IMR-90 (cell line): ENCODE measurements around the gene TSC2. TPM values are rescaled to one million over a fixed set of nuclear protein-coding genes. Genes with fewer than 3 reads are reported as not detected.

Source experiments
- ATAC-seq: fragments of 200-7000 bp; cut with Tn5 transposase; 2 replicates; pipeline ENCODE4 v1.9.1; 2020; ENCODE audit warnings: low read depth, mild to moderate bottlenecking, moderate library complexity
- BruUV-seq: library from RNA; stranded (reverse); fragments of 400-500 nt; replicated peaks from 2 replicates; lab custom pipeline; 2021; lab: Mats Ljungman, UMichigan
- CTCF ChIA-PET: fragments of 300-600 bp; formaldehyde crosslinking; extraction: SDS; loops from one replicate; lab custom pipeline; 2021; ENCODE audit warnings: antibody characterized with exemption; lab: Yijun Ruan, JAX
- POLR2A ChIA-PET: fragments of 300-600 bp; sonication (Branson Sonifier 250); formaldehyde crosslinking; loops from one replicate; lab custom pipeline; 2022; ENCODE audit warnings: antibody characterized with exemption; ENCODE audit not compliant: unreplicated experiment; lab: Charles Lee
- DNase-seq: peaks from one replicate; pipeline ENCODE4 v3.0.0; 2013
- H2AFZ ChIP-seq: replicated peaks from 2 replicates; pipeline ENCODE3; 2013; ENCODE audit warnings: low read length, mild to moderate bottlenecking; ENCODE audit not compliant: poor library complexity
- H2AK5ac ChIP-seq: 2 replicates; pipeline ENCODE4 v1.6.1; 2013; ENCODE audit warnings: low read depth, low read length, inconsistent platforms
- H2AK9ac ChIP-seq: replicated peaks from 2 replicates; pipeline ENCODE3; 2013; ENCODE audit warnings: mild to moderate bottlenecking, low read depth, low read length, moderate library complexity; ENCODE audit not compliant: poor library complexity
- H2BK120ac ChIP-seq: 2 replicates; pipeline ENCODE4 v1.6.1; 2013; ENCODE audit warnings: low read depth, low read length, inconsistent platforms
- H2BK15ac ChIP-seq: 3 replicates; pipeline ENCODE4 v1.6.1; 2013; ENCODE audit warnings: low read depth, low read length, inconsistent platforms
- H2BK20ac ChIP-seq: 2 replicates; pipeline ENCODE4 v1.6.1; 2013; ENCODE audit warnings: low read depth, mild to moderate bottlenecking, inconsistent platforms, low read length, moderate library complexity
- H2BK5ac ChIP-seq: 2 replicates; pipeline ENCODE4 v1.6.1; 2013; ENCODE audit warnings: mild to moderate bottlenecking, low read depth, low read length, inconsistent platforms; ENCODE audit not compliant: poor library complexity, severe bottlenecking
- H3K14ac ChIP-seq: replicated peaks from 2 replicates; pipeline ENCODE4 v1.6.1; 2013; ENCODE audit warnings: low read depth, low read length, inconsistent platforms
- H3K18ac ChIP-seq: 2 replicates; pipeline ENCODE4 v1.6.1; 2013; ENCODE audit warnings: low read depth, low read length, control low read depth
- H3K23ac ChIP-seq: 2 replicates; pipeline ENCODE4 v1.6.1; 2013; ENCODE audit warnings: low read depth, low read length, inconsistent platforms
- H3K27ac ChIP-seq: 2 replicates; pipeline ENCODE4 v1.5.1; 2013; ENCODE audit warnings: mild to moderate bottlenecking, control low read depth, low read length; ENCODE audit not compliant: insufficient read depth
- H3K27me3 ChIP-seq: 2 replicates; pipeline ENCODE4 v1.6.1; 2013; ENCODE audit warnings: low read length; ENCODE audit not compliant: control insufficient read depth, insufficient read depth
- H3K36me3 ChIP-seq: 2 replicates; pipeline ENCODE4 v1.6.1; 2013; ENCODE audit warnings: low read length, mixed read lengths; ENCODE audit not compliant: control insufficient read depth, insufficient read depth
- H3K4ac ChIP-seq: 2 replicates; pipeline ENCODE4 v1.6.1; 2013; ENCODE audit warnings: low read depth, low read length, inconsistent platforms
- H3K4me1 ChIP-seq: 2 replicates; pipeline ENCODE4 v1.6.1; 2013; ENCODE audit warnings: low read length, mixed read lengths; ENCODE audit not compliant: control insufficient read depth, insufficient read depth
- H3K4me2 ChIP-seq: 2 replicates; pipeline ENCODE4 v1.6.1; 2013; ENCODE audit warnings: low read depth, mild to moderate bottlenecking, control low read depth, low read length, moderate library complexity
- H3K4me3 ChIP-seq: 2 replicates; pipeline ENCODE4 v1.5.1; 2013; ENCODE audit warnings: low read depth, mild to moderate bottlenecking, control low read depth, low read length, moderate library complexity; ENCODE audit not compliant: insufficient read depth
- H3K56ac ChIP-seq: 2 replicates; pipeline ENCODE4 v1.6.1; 2013; ENCODE audit warnings: low read length, inconsistent platforms; ENCODE audit not compliant: insufficient read depth; ENCODE audit errors: extremely low read depth
- H3K79me1 ChIP-seq, 2 experiments: 2 replicates each; pipeline ENCODE4 v1.6.1; 2013; ENCODE audit warnings: low read length in 2 of 2, inconsistent platforms in 1 of 2, low read depth in 1 of 2
- H3K9ac ChIP-seq: 2 replicates; pipeline ENCODE4 v1.6.1; 2013; ENCODE audit warnings: low read depth, low read length, control low read depth
- H3K9me1 ChIP-seq: 2 replicates; pipeline ENCODE4 v1.6.1; 2013; ENCODE audit warnings: low read length, inconsistent platforms; ENCODE audit not compliant: insufficient read depth
- H3K9me3 ChIP-seq: 2 replicates; pipeline ENCODE4 v1.6.1; 2013; ENCODE audit warnings: low read length; ENCODE audit not compliant: control insufficient read depth, insufficient read depth
- H4K20me1 ChIP-seq: 2 replicates; pipeline ENCODE4 v1.6.1; 2013; ENCODE audit warnings: low read length, inconsistent platforms; ENCODE audit not compliant: insufficient read depth
- H4K5ac ChIP-seq: 2 replicates; pipeline ENCODE4 v1.6.1; 2013; ENCODE audit warnings: mild to moderate bottlenecking, low read depth, low read length, control low read depth
- H4K8ac ChIP-seq, 2 experiments: 2 replicates each; pipeline ENCODE4 v1.6.1; 2013; ENCODE audit warnings: low read depth in 2 of 2, low read length in 2 of 2, control low read depth in 1 of 2, inconsistent platforms in 1 of 2
- H4K91ac ChIP-seq: 2 replicates; pipeline ENCODE4 v1.6.1; 2013; ENCODE audit warnings: low read depth, low read length, inconsistent platforms; ENCODE audit not compliant: insufficient read depth
- BHLHE40 ChIP-seq: fragments of 150-350 bp; IDR thresholded peaks from 2 replicates; pipeline ENCODE4 v1.6.1; 2016; ENCODE audit warnings: mild to moderate bottlenecking, low read depth, low read length
- CEBPB ChIP-seq: IDR thresholded peaks from 2 replicates; pipeline ENCODE4 v1.6.1; 2012; ENCODE audit warnings: low read depth, low read length, improper control_type of control experiment
- CHD1 ChIP-seq: IDR thresholded peaks from 2 replicates; pipeline ENCODE4 v1.6.1; 2012; ENCODE audit warnings: low read depth, low read length, improper control_type of control experiment
- CTCF ChIP-seq: conservative IDR thresholded peaks from 2 replicates; pipeline ENCODE4 v1.5.1; 2012; ENCODE audit warnings: mild to moderate bottlenecking, low read depth, low read length, improper control_type of control experiment
- FOS ChIP-seq: fragments of 150-350 bp; IDR thresholded peaks from 2 replicates; pipeline ENCODE4 v1.6.1; 2016; ENCODE audit warnings: low read depth, low read length
- MAZ ChIP-seq: IDR thresholded peaks from 2 replicates; pipeline ENCODE4 v1.6.1; 2012; ENCODE audit warnings: low read depth, mild to moderate bottlenecking, low read length, improper control_type of control experiment, moderate library complexity, borderline replicate concordance
- POLR2A ChIP-seq: IDR thresholded peaks from 2 replicates; pipeline ENCODE4 v1.6.1; 2012; ENCODE audit warnings: mild to moderate bottlenecking, low read depth, low read length
- RFX5 ChIP-seq: IDR thresholded peaks from 2 replicates; pipeline ENCODE4 v1.8.0; 2012; ENCODE audit warnings: low read depth, mild to moderate bottlenecking, low read length, moderate library complexity
- SMC3 ChIP-seq: fragments of 150-350 bp; IDR thresholded peaks from 2 replicates; pipeline ENCODE4 v1.6.1; 2016; ENCODE audit warnings: low read depth, mild to moderate bottlenecking, antibody characterized with exemption, low read length, moderate library complexity
- WGBS, 2 experiments: methylation state at CpG; one replicate each; pipeline versions ENCODE4 v1.1.5 to v1.1.7; 2013; ENCODE audit warnings: missing lambda C conversion rate in 2 of 2; ENCODE audit not compliant: insufficient read length in 1 of 2; ENCODE audit errors: extremely low coverage in 2 of 2; 5-methylcytosine and 5-hydroxymethylcytosine counted together
- dilution Hi-C: fragments of 300-500 bp; cut with HindIII; formaldehyde crosslinking; loops from one replicate; pipeline ENCODE4 v1.14.3; 2018; ENCODE audit warnings: low sequenced_read_pairs; ENCODE audit not compliant: unreplicated experiment
- in situ Hi-C: fragments of 300-500 bp; cut with MboI; formaldehyde crosslinking; loops from 3 replicates; pipeline ENCODE4 v1.14.3; 2019; ENCODE audit warnings: low sequenced_read_pairs, inconsistent platforms, mixed read lengths
- intact Hi-C: fragments of 100-400 bp; cut with micrococcal nuclease; formaldehyde crosslinking; loops from 2 replicates; pipeline ENCODE4 v1.10.0; 2022
- polyA plus RNA-seq, 3 experiments: library from polyadenylated mRNA; depleted of rRNA; stranded (reverse); fragments of >200 nt; gene quantifications; 2 replicates each; pipeline ENCODE4 v1.2.3, GENCODE V29; 2012; ENCODE audit warnings: low replicate concordance in 1 of 3
- total RNA-seq: library from RNA; depleted of rRNA; stranded (reverse); fragments of >200 nt; gene quantifications from 2 replicates; pipeline ENCODE4 v1.2.3, GENCODE V29; 2012

TSC2 gene
- total and polyA plus RNA-seq, 2 of the 4 experiments (the other 2 are of a cell fraction) = 31.4 to 88.6 TPM

DNA sequence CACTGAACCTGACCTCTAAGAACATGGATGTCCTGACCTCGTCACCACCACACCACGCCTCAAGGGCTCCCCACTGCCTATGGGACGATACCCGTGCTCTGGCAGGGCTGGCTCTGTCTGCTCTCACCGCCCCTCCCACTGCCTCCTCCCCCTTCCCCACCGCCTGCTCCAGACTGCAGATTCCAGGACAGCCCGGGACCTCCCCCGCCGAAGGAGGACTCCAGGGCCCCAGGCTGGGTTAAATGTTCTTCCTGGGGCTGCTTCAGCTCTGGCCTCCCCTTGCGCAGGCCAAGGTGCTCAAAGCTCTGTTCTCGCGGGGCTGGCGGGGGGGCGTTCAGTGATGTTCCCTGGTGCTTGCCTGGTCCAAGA is 25.1 kb upstream of the TSC2 start:
- Histone ChIP-seq H3K9ac (0 out of 2 replicates have a peak overlapping the region, but pooled peaks have one; percentile 45), H3K27me3 (peaks cover 18% of the 10 kb centered on the region; the same call in 1 of the 2 replicates), H3K9me3 (no peaks in the 10 kb centered on the region), H4K8ac (peak overlapping the region in 1 of 2 experiments; percentile 73; a peak in 3 of 4 replicates), H3K4me2 (peak overlapping the region; percentile 77), H3K27ac (peak overlapping the region; percentile 31), H4K5ac (peak overlapping the region; percentile 62), H2BK5ac (peak overlapping the region; percentile 17), H2BK20ac (no peak overlapping the region), H3K14ac (peak overlapping the region; percentile 61; the same call in 1 of the 2 replicates), H4K20me1 (peaks cover 4% of the 10 kb centered on the region), H3K56ac (no peak overlapping the region), H3K18ac (no peak overlapping the region; the same call in 1 of the 2 replicates), H2AK9ac (peak overlapping the region; percentile 82), H3K4ac (peak overlapping the region; percentile 67), H3K36me3 (no peaks in the 10 kb centered on the region), H2AK5ac (peak overlapping the region; percentile 54), H2BK120ac (peak overlapping the region; percentile 50), H4K91ac (peak overlapping the region; percentile 19; the same call in 1 of the 2 replicates), H2BK15ac (no peak overlapping the region; the same call in 2 of the 3 replicates), H3K9me1 (peaks cover 3% of the 10 kb centered on the region), H3K79me1 (peaks cover 6 to 12% of the 10 kb centered on the region in 2 experiments; a peak in 3 of 4 replicates), H3K4me3 (peak overlapping the region; percentile 13; the same call in 1 of the 2 replicates), H3K4me1 (peaks cover 9% of the 10 kb centered on the region), H2AFZ (peak overlapping the region; percentile 96), H3K23ac (no peak overlapping the region)
- in situ Hi-C loops (loop anchor here (5.0 kb wide), 1 partner anchor 120 kb away; no protein-coding TSS in a partner anchor), dilution Hi-C loops (no loop called here), intact Hi-C loops (loop anchor here (1.0 kb wide), 4 partner anchors 17 to 118 kb away; partner anchors contain the start of genes NTHL1 and TSC2)
- BruUV-seq = no TSS peak
- POLR2A ChIA-PET = interaction anchor here (0.6 kb wide), 1 partner anchor 17 kb away, joined by 4 read pairs; no protein-coding TSS in a partner anchor
- CTCF ChIA-PET = interaction anchor here (0.6 to 1.4 kb wide), 6 partner anchors 14 to 182 kb away, joined by 3 to 10 read pairs (median 3); partner anchors contain the start of gene NTHL1
- peak; percentile 44 for ATAC-seq
- peak; percentile 26 for DNase-seq
- no peak for TF ChIP-seq SMC3
- no peak for TF ChIP-seq CEBPB
- TF ChIP-seq POLR2A = no peak
- no peak for TF ChIP-seq CTCF
- TF ChIP-seq RFX5 = no peak
- TF ChIP-seq CHD1 = no peak
- TF ChIP-seq MAZ = no peak
- TF ChIP-seq BHLHE40 = no peak
- no peak for TF ChIP-seq FOS
- 8% methylated on average over 10 of the region's 14 CpGs; no CpG with 5 or more reads in 1 of the 2 experiments for WGBS, 2 experiments
